ENCODE measurements around the gene RWDD2A. TPM values are rescaled to one million over a fixed set of nuclear protein-coding genes. Genes with fewer than 3 reads are reported as not detected.

Gene RWDD2A
- total RNA-seq, 4 donors from 2014 or later = 1.1 to 2.2 (median 1.7) TPM

- H3K4me3 ChIP-seq (ENCODE audit: low read depth, poor library complexity, severe bottlenecking) = no peak overlapping the region
- intact Hi-C loops (cut with DNase I; ENCODE audit: low total_unique reads) = no loop called here
- DNase-seq (ENCODE audit: low spot score in 2 of 2) = no peak
- no peak for TF ChIP-seq POLR2A (IDR thresholded peaks at IDR 0.05)
- TF ChIP-seq CTCF (IDR thresholded peaks at IDR 0.05) = no peak
- 47 to 52% methylated on average over 2 of the region's 2 CpGs for WGBS, 2 donors
These were observed 6.7 kb downstream of the RWDD2A start for GRCh38 chr6:83199863-83200225.

GRCh38 chr6:83202031-83202430 is 8.9 kb downstream of the RWDD2A start:
- no peak for DNase-seq (ENCODE audit: low spot score in 2 of 2)
- H3K4me3 ChIP-seq (ENCODE audit: low read depth, poor library complexity, severe bottlenecking) = no peak overlapping the region
- whole genome bisulfite sequencing, 2 donors = 75 to 90% methylated on average over 4 of the region's 4 CpGs
- no peak for TF ChIP-seq POLR2A (IDR thresholded peaks at IDR 0.05)
- TF ChIP-seq CTCF (IDR thresholded peaks at IDR 0.05) = no peak
- intact Hi-C loops (cut with DNase I; ENCODE audit: low total_unique reads) = no loop called here

GRCh38 chr6:83215131-83216047 is 22.2 kb downstream of the RWDD2A start:
- peak; percentile 63 to 86 for DNase-seq (ENCODE audit: low spot score in 2 of 2)
- TF ChIP-seq CTCF (IDR thresholded peaks at IDR 0.05) = no peak
- no peak for TF ChIP-seq POLR2A (IDR thresholded peaks at IDR 0.05)
- intact Hi-C loops (cut with DNase I; ENCODE audit: low total_unique reads) = no loop called here
- H3K4me3 ChIP-seq (ENCODE audit: low read depth, poor library complexity, severe bottlenecking) = no peak overlapping the region
- 35 to 38% methylated on average over 7 of the region's 7 CpGs for WGBS, 2 donors

- H3K4me3 ChIP-seq (ENCODE audit: low read depth, poor library complexity, severe bottlenecking) = no peak overlapping the region
- DNase-seq (ENCODE audit: low spot score in 2 of 2) = no peak
- intact Hi-C loops (cut with DNase I; ENCODE audit: low total_unique reads) = no loop called here
- TF ChIP-seq CTCF (IDR thresholded peaks at IDR 0.05) = no peak
These were observed 23.6 kb downstream of the RWDD2A start for GRCh38 chr6:83216806-83217205.

- no peak for TF ChIP-seq POLR2A (IDR thresholded peaks at IDR 0.05)
- TF ChIP-seq CTCF (IDR thresholded peaks at IDR 0.05) = no peak
- DNase-seq (ENCODE audit: low spot score in 2 of 2) = no peak
- intact Hi-C loops (cut with DNase I; ENCODE audit: low total_unique reads) = no loop called here
- WGBS, 2 donors = 35 to 51% methylated on average over 3 of the region's 3 CpGs
- H3K4me3 ChIP-seq (ENCODE audit: low read depth, poor library complexity, severe bottlenecking) = no peak overlapping the region
These were observed 25.5 kb downstream of the RWDD2A start for GRCh38 chr6:83218646-83219045.

- TF ChIP-seq POLR2A (IDR thresholded peaks at IDR 0.05) (no peak), CTCF (IDR thresholded peaks at IDR 0.05) (no peak)
- no peak overlapping the region for H3K4me3 ChIP-seq (ENCODE audit: low read depth, poor library complexity, severe bottlenecking)
- intact Hi-C loops (cut with DNase I; ENCODE audit: low total_unique reads) = loop anchor here (10.0 kb wide), 1 partner anchor 285 kb away; no protein-coding TSS in a partner anchor
- no peak for DNase-seq (ENCODE audit: low spot score in 2 of 2)
These were observed 27.0 kb downstream of the RWDD2A start for GRCh38 chr6:83220121-83220520.

Data from lower leg skin (tissue), 4 donors.